Kidney (tissue), 14 donors: Measurements from ENCODE around the gene KDM6A. TPM values are rescaled to one million over a fixed set of nuclear protein-coding genes. Genes with fewer than 3 reads are reported as not detected.

Experiments
- DNase-seq, 5 donors: peaks; one replicate each; pipeline ENCODE4 v3.0.0-alpha.2; 2013 to 2020
- FAIRE-seq: peaks from 2 replicates; lab custom pipeline; 2012; peaks lifted over from hg19 to GRCh38; lab: Jason Lieb, UNC
- H3K27ac ChIP-seq, 2 donors: one replicate each; pipeline ENCODE4 v1.7.0; 2013; ENCODE audit warnings: low read depth in 2 of 2, low read length in 2 of 2, inconsistent platforms in 1 of 2
- H3K27me3 ChIP-seq: one replicate; pipeline ENCODE4 v1.7.1; 2013; ENCODE audit warnings: low read length, inconsistent platforms; ENCODE audit not compliant: control insufficient read depth, insufficient read depth
- H3K36me3 ChIP-seq, 3 donors: one replicate each; pipeline versions ENCODE4 v1.7.0 to v1.7.1; 2013; ENCODE audit warnings: low read length in 3 of 3, control low read depth in 1 of 3, inconsistent platforms in 1 of 3; ENCODE audit not compliant: insufficient read depth in 3 of 3, control insufficient read depth in 2 of 3
- H3K4me1 ChIP-seq, 3 donors: one replicate each; pipeline versions ENCODE4 v1.7.0 to v1.7.1; 2013; ENCODE audit warnings: low read length in 3 of 3, inconsistent platforms in 1 of 3, low read depth in 1 of 3; ENCODE audit not compliant: control insufficient read depth in 2 of 3, insufficient read depth in 2 of 3
- H3K4me3 ChIP-seq, 3 donors: one replicate each; pipeline versions ENCODE4 v1.7.0 to v1.8.1; 2013; ENCODE audit warnings: low read length in 3 of 3, control low read depth in 1 of 3, inconsistent platforms in 1 of 3
- H3K9ac ChIP-seq, 3 donors: one replicate each; pipeline versions ENCODE4 v1.7.0 to v1.7.1; 2013; ENCODE audit warnings: low read length in 3 of 3, control low read depth in 1 of 3, inconsistent platforms in 1 of 3
- H3K9me3 ChIP-seq, 3 donors: one replicate each; pipeline versions ENCODE4 v1.7.0 to v1.7.1; 2013; ENCODE audit warnings: low read length in 3 of 3, control low read depth in 1 of 3, inconsistent platforms in 1 of 3; ENCODE audit not compliant: control insufficient read depth in 2 of 3, insufficient read depth in 1 of 3
- CTCF ChIP-seq: IDR thresholded peaks from 3 replicates; pipeline ENCODE4 v1.5.1; 2012; ENCODE audit warnings: mild to moderate bottlenecking, moderate library complexity, borderline replicate concordance; ENCODE audit not compliant: insufficient read depth; ENCODE audit errors: extremely low read depth
- intact Hi-C: fragments of 100-400 bp; cut with DNase I; formaldehyde crosslinking; loops from one replicate; pipeline ENCODE4 v1.11.1; 2022
- polyA plus RNA-seq: library from polyadenylated mRNA; stranded (reverse); fragments of 350-450 nt; fragmentation: Illumina TruSeq; extraction: RNeasy Lipid Tissue Mini Kit (QIAGEN cat#74804); gene quantifications from one replicate; pipeline ENCODE4 v1.2.3, GENCODE V29; 2014; ENCODE audit warnings: low read depth, low replicate concordance; ENCODE audit not compliant: insufficient read depth
- total RNA-seq: library from RNA; stranded (reverse); fragmentation: NEBNext Ultra II Directional; extraction: Animal tissue kit (Norgen Biotek cat#: 25700); gene quantifications from one replicate; pipeline ENCODE4 v1.2.1, GENCODE V29; 2021
- donor health status: control.
- donor health status: control.
- donor health status: control.
- donor health status: control.
- donor health status: control.
- donor health status: DM: yes; HTN: yes; CAD: no.
- donor health status: Normal renal cell carcinoma (clear cell type).

Gene KDM6A
- total and polyA plus RNA-seq, 2 donors from 2014 or later: 7.7 to 40.8 TPM

GRCh38 chrX:45126158-45126557 is 253.2 kb downstream of the KDM6A start:
- Histone ChIP-seq H3K36me3 (no peaks in the 10 kb centered on the region), H3K4me3 (no peak overlapping the region), H3K9me3 (no peaks in the 10 kb centered on the region), H3K27ac (no peak overlapping the region), H3K9ac (no peak overlapping the region), H3K4me1 (no peaks in the 10 kb centered on the region), H3K27me3 (no peaks in the 10 kb centered on the region)
- intact Hi-C loops: no loop called here
- DNase-seq (no peak), FAIRE-seq (no peak)
- no peak for TF ChIP-seq CTCF

- Histone ChIP-seq H3K27me3 (no peaks in the 10 kb centered on the region), H3K27ac (no peak overlapping the region), H3K4me3 (no peak overlapping the region), H3K9me3 (no peaks in the 10 kb centered on the region), H3K36me3 (no peaks in the 10 kb centered on the region), H3K9ac (no peak overlapping the region), H3K4me1 (no peaks in the 10 kb centered on the region)
- no peak for TF ChIP-seq CTCF
- DNase-seq (no peak), FAIRE-seq (no peak)
- intact Hi-C loops: no loop called here
Measured at GRCh38 chrX:45128896-45129454, 256.0 kb downstream of the KDM6A start.

DNA sequence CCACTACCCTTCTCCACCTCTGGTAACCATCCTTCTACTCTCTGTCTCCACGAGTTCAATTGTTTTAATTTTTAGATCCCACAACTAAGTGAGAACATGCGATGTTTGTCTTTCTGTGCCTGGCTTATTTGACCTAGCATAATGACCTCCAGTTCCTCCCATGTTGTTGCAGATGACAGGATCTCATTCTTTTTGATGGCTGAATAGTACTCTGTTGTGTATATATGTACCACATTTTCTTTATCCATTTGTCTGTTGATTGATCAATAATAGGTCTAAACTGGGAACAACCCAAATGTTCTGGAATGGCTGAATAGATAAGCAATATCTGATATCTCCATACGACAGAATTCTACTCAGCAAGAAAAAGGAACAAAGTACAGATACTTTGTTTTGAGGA is 260.5 kb downstream of the KDM6A start:
- no peak for FAIRE-seq
- no peaks in the 10 kb centered on the region for H3K27me3 ChIP-seq
- intact Hi-C loops: no loop called here
- no peaks in the 10 kb centered on the region for H3K4me1 ChIP-seq
- H3K27ac ChIP-seq: no peak overlapping the region
- no peak overlapping the region for H3K9ac ChIP-seq
- TF ChIP-seq CTCF: no peak
- H3K4me3 ChIP-seq: no peak overlapping the region
- no peaks in the 10 kb centered on the region for H3K36me3 ChIP-seq
- no peak for DNase-seq
- H3K9me3 ChIP-seq: no peaks in the 10 kb centered on the region

GRCh38 chrX:45134315-45134731 is 261.3 kb downstream of the KDM6A start:
- Histone ChIP-seq H3K4me3 (no peak overlapping the region), H3K36me3 (no peaks in the 10 kb centered on the region), H3K27ac (no peak overlapping the region), H3K27me3 (no peaks in the 10 kb centered on the region), H3K9ac (no peak overlapping the region), H3K9me3 (no peaks in the 10 kb centered on the region), H3K4me1 (no peaks in the 10 kb centered on the region)
- FAIRE-seq (no peak), DNase-seq (no peak)
- intact Hi-C loops: no loop called here
- TF ChIP-seq CTCF: no peak
